Astrocyte of the spinal cord (primary cell): ENCODE measurements around the gene FAM216B.

Experiments used
- DNase-seq: peaks from one replicate; pipeline ENCODE4 v3.0.0; 2011; ENCODE audit warnings: low read depth, low spot score
- H3K4me3 ChIP-seq: 2 replicates; pipeline ENCODE4 v1.5.1; 2011; ENCODE audit warnings: low read depth, mild to moderate bottlenecking, low read length, moderate library complexity
- in situ Hi-C: cut with HindIII; loops from 2 replicates; pipeline ENCODE4 v1.10.0; 2017; ENCODE audit warnings: low sequenced_read_pairs
- TF ChIP-seq, protein P1 (sequence below): IDR thresholded peaks from 2 replicates; pipeline ENCODE4 v1.5.1; 2012; ENCODE audit warnings: low read depth, mild to moderate bottlenecking, low read length, inconsistent platforms

The FAM216B gene

DNA sequence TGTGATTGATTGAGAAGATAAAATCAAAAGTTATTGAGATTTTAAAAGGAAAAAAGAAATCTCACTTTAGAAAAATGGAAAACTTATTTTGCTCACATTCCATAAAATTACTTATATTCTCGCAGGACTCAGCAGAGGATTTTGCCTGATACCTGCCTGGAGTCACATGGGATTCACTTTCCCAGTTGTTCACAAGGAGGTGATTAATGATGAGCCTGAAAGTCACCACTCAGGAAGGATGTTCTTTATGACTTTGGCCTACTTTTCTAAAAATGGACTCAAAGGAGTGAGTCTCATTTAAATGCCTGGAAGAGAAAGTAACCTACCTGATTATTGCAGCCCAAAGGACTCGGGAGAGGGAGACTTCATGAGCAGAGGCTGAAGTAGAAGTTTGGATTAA lies 34.5 kb upstream of the FAM216B start:
- H3K4me3 ChIP-seq, result no peak overlapping the region
- TF ChIP-seq, protein P1, sequence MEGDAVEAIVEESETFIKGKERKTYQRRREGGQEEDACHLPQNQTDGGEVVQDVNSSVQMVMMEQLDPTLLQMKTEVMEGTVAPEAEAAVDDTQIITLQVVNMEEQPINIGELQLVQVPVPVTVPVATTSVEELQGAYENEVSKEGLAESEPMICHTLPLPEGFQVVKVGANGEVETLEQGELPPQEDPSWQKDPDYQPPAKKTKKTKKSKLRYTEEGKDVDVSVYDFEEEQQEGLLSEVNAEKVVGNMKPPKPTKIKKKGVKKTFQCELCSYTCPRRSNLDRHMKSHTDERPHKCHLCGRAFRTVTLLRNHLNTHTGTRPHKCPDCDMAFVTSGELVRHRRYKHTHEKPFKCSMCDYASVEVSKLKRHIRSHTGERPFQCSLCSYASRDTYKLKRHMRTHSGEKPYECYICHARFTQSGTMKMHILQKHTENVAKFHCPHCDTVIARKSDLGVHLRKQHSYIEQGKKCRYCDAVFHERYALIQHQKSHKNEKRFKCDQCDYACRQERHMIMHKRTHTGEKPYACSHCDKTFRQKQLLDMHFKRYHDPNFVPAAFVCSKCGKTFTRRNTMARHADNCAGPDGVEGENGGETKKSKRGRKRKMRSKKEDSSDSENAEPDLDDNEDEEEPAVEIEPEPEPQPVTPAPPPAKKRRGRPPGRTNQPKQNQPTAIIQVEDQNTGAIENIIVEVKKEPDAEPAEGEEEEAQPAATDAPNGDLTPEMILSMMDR, result no peak
- in situ Hi-C loops, result no loop called here
- no peak for DNase-seq

DNA sequence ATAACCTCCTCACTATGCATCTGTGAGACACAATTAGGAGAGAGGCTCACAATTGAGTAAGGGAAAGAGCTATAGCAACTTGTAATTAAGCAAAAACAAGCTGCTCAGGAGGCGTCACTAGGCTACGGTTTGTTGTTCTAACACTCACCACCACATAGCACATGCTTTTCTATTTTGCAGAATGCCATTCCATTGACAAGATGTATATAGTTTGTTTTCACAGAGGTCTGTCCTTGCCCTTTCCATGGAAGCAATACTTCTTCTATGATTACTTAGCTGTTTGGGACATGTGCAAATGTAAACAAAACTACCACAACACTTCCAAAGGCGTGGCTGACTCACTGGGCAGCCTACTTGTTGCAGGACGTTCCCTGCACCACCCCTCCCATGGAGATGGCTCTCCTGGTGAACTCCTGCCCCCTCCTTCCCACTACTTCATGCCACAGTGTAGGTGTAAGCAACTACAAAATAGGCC lies 33.9 kb upstream of the FAM216B start:
- H3K4me3 ChIP-seq, result no peak overlapping the region
- in situ Hi-C loops, result no loop called here
- peak; percentile 98 for DNase-seq
- TF ChIP-seq, protein P1, result no peak

DNA sequence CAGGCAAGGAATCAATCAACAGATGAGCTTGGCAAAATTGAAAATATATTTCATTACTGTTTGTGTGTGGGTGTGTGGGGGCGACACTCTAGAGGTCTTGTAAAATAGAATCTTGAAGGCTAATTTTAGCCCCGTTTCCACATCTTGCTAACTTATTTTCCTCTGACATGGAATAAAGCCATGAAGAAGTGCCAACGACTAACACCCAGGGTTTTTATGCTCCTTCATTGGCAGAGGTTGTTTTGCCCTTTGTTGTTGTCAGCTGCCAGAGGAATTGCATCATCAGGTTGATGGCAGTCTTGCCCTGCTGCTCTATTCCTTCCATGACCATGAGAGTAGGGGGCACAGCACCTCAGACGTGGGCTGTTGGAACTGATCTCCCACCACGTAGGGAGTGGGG lies 30.6 kb upstream of the FAM216B start:
- no peak for DNase-seq
- no peak overlapping the region for H3K4me3 ChIP-seq
- TF ChIP-seq, protein P1, result no peak
- in situ Hi-C loops, result no loop called here

DNA sequence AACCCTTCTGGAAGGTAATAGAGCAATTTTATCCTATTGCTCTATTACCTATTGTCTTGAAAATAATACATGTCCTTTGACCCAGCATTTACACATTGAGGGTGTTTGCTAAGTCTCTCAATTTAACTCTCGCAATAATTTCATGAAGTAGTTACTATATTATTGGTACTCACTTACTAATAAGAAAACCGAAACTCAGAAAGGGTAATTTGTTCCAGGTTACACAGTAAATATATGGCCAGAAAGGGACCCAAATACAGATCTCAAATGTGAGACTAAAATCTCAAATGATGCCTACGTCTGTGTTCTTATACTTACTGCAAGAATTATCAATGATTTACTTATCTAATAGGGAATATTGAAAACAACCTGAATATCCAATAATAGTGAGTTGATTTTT lies 29.7 kb upstream of the FAM216B start:
- no peak for DNase-seq
- in situ Hi-C loops, result no loop called here
- H3K4me3 ChIP-seq, result no peak overlapping the region
- TF ChIP-seq, protein P1, result no peak

DNA sequence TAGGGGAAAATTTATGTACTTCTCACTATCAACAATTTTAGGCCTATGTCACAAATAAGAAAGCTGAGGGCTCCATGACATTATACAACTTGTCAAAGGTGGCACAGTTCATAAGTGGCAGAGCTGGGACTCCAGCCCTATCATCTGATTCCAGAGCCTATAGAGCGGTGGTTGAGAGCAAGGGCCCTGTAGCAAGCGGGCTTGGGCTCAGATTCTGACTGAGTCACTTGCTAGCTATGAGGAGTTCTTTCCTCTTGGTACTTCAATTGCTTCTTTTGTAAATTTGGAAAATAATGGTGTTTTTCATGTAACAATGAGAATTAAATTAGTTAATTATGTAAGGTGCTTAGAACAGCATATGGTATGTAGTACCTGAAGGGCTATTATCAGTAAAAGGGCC lies 28.7 kb upstream of the FAM216B start:
- H3K4me3 ChIP-seq, result no peak overlapping the region
- in situ Hi-C loops, result no loop called here
- TF ChIP-seq, protein P1, result no peak
- no peak for DNase-seq

DNA sequence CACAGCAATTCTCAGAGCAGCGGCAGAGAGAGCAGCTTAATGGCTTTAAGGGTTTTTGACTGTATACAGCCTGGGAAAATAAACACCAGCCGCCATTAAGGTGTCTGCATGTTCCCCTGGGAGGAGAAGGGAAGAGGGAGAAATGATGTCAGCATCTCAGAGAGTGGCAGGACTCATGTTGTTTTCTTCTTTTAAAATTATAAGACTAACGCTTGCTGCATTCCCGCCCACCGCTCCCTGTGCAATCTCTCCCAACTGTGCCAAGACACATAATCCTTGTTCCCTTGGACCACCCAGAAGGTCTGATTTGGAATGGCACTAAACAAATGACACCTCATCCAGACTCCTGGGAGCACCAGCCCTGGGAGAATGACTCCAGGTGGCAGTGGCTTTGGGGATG lies 27.7 kb upstream of the FAM216B start:
- H3K4me3 ChIP-seq, result no peak overlapping the region
- TF ChIP-seq, protein P1, result no peak
- DNase-seq, result no peak
- in situ Hi-C loops, result no loop called here
